ENCODE measurements around the gene ANKK1.

DNA sequence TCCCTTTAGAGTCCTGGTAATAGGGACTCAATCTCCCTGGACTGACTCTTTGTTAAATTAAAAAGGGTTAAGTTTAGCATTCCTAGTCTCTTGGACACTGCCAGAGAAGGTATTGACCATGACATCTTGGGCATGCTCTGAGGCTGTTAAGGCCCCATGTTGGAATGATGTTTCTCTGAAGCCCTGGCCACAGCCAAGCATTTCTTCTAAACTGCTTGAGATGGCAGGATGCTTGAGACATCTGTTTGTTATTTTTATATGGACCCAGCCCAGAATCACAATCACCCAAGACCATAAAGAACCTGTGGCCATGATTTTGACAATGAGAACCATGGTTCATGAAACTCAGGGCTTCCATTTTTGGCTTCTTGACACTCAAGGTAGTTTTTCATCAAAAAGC lies 5.5 kb upstream of the ANKK1 start:
- TF ChIP-seq, protein P1, sequence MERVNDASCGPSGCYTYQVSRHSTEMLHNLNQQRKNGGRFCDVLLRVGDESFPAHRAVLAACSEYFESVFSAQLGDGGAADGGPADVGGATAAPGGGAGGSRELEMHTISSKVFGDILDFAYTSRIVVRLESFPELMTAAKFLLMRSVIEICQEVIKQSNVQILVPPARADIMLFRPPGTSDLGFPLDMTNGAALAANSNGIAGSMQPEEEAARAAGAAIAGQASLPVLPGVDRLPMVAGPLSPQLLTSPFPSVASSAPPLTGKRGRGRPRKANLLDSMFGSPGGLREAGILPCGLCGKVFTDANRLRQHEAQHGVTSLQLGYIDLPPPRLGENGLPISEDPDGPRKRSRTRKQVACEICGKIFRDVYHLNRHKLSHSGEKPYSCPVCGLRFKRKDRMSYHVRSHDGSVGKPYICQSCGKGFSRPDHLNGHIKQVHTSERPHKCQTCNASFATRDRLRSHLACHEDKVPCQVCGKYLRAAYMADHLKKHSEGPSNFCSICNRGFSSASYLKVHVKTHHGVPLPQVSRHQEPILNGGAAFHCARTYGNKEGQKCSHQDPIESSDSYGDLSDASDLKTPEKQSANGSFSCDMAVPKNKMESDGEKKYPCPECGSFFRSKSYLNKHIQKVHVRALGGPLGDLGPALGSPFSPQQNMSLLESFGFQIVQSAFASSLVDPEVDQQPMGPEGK (CRISPR knock-in tag; IDR thresholded peaks at IDR 0.05; ENCODE audit: borderline replicate concordance), result no peak
- TF ChIP-seq, protein P2, sequence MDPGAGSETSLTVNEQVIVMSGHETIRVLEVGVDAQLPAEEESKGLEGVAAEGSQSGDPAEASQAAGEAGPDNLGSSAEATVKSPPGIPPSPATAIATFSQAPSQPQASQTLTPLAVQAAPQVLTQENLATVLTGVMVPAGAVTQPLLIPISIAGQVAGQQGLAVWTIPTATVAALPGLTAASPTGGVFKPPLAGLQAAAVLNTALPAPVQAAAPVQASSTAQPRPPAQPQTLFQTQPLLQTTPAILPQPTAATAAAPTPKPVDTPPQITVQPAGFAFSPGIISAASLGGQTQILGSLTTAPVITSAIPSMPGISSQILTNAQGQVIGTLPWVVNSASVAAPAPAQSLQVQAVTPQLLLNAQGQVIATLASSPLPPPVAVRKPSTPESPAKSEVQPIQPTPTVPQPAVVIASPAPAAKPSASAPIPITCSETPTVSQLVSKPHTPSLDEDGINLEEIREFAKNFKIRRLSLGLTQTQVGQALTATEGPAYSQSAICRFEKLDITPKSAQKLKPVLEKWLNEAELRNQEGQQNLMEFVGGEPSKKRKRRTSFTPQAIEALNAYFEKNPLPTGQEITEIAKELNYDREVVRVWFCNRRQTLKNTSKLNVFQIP (CRISPR knock-in tag; IDR thresholded peaks at IDR 0.05; ENCODE audit: borderline replicate concordance, low read depth), result no peak
- TF ChIP-seq OSR1 (CRISPR knock-in tag; IDR thresholded peaks at IDR 0.05) (no peak), BACH2 (CRISPR knock-in tag; IDR thresholded peaks at IDR 0.05; ENCODE audit: borderline replicate concordance) (no peak), SNAI2 (CRISPR knock-in tag; IDR thresholded peaks at IDR 0.05) (no peak), GLIS3 (CRISPR knock-in tag; IDR thresholded peaks at IDR 0.05) (no peak), RARB (CRISPR knock-in tag; IDR thresholded peaks at IDR 0.05) (no peak), TCF4 (CRISPR knock-in tag; IDR thresholded peaks at IDR 0.05; ENCODE audit: borderline replicate concordance) (no peak), ZNF70 (CRISPR knock-in tag; IDR thresholded peaks at IDR 0.05) (no peak)
- TF ChIP-seq, protein P3, sequence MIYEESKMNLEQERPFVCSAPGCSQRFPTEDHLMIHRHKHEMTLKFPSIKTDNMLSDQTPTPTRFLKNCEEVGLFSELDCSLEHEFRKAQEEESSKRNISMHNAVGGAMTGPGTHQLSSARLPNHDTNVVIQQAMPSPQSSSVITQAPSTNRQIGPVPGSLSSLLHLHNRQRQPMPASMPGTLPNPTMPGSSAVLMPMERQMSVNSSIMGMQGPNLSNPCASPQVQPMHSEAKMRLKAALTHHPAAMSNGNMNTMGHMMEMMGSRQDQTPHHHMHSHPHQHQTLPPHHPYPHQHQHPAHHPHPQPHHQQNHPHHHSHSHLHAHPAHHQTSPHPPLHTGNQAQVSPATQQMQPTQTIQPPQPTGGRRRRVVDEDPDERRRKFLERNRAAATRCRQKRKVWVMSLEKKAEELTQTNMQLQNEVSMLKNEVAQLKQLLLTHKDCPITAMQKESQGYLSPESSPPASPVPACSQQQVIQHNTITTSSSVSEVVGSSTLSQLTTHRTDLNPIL (CRISPR knock-in tag; IDR thresholded peaks at IDR 0.05; ENCODE audit: low read depth), result no peak
